ENCODE results near the gene CNTN5. TPM values are rescaled to one million over a fixed set of nuclear protein-coding genes. Genes with fewer than 3 reads are reported as not detected.

Gene CNTN5
- total RNA-seq, 2 experiments from 2014 or later = not detected

- Mint-ChIP-seq H3K27ac (no peak overlapping the region), H3K4me1 (no peaks in the 10 kb centered on the region), H3K9me3 (peaks cover 14% of the 10 kb centered on the region), H3K27me3 (no peaks in the 10 kb centered on the region), H3K4me3 (no peak overlapping the region), H3K36me3 (ENCODE audit: low read depth) (no peaks in the 10 kb centered on the region)
- CTCF ChIA-PET = no interaction called here
- POLR2A ChIA-PET = no interaction called here
- DNase-seq = no peak
Measured at GRCh38 chr11:99987821-99988470, 967.2 kb downstream of the CNTN5 start.

GRCh38 chr11:99988471-99988837 lies 967.7 kb downstream of the CNTN5 start:
- Mint-ChIP-seq H3K9me3 (peaks cover 14% of the 10 kb centered on the region), H3K4me3 (no peak overlapping the region), H3K4me1 (no peaks in the 10 kb centered on the region), H3K27ac (no peak overlapping the region), H3K36me3 (ENCODE audit: low read depth) (no peaks in the 10 kb centered on the region), H3K27me3 (no peaks in the 10 kb centered on the region)
- ChIA-PET POLR2A (no interaction called here), CTCF (no interaction called here)
- no peak for DNase-seq

GRCh38 chr11:100003985-100004384 lies 983.2 kb downstream of the CNTN5 start:
- no peak overlapping the region for H3K4me3 Mint-ChIP-seq
- no peak overlapping the region for H3K27ac Mint-ChIP-seq
- H3K4me1 Mint-ChIP-seq = no peaks in the 10 kb centered on the region
- POLR2A ChIA-PET = no interaction called here
- peaks cover 10% of the 10 kb centered on the region for H3K9me3 Mint-ChIP-seq
- CTCF ChIA-PET = no interaction called here
- no peaks in the 10 kb centered on the region for H3K36me3 Mint-ChIP-seq (ENCODE audit: low read depth)
- no peak for DNase-seq
- H3K27me3 Mint-ChIP-seq = no peaks in the 10 kb centered on the region

- no peaks in the 10 kb centered on the region for H3K36me3 Mint-ChIP-seq (ENCODE audit: low read depth)
- H3K9me3 Mint-ChIP-seq = peaks cover 10% of the 10 kb centered on the region
- H3K27ac Mint-ChIP-seq = no peak overlapping the region
- no peak for DNase-seq
- POLR2A ChIA-PET = no interaction called here
- no peak overlapping the region for H3K4me3 Mint-ChIP-seq
- H3K4me1 Mint-ChIP-seq = no peaks in the 10 kb centered on the region
- CTCF ChIA-PET = no interaction called here
- H3K27me3 Mint-ChIP-seq = no peaks in the 10 kb centered on the region
Measured at GRCh38 chr11:100004541-100004940, 983.8 kb downstream of the CNTN5 start.

GRCh38 chr11:100008417-100008816 lies 987.7 kb downstream of the CNTN5 start:
- H3K36me3 Mint-ChIP-seq (ENCODE audit: low read depth) = no peaks in the 10 kb centered on the region
- CTCF ChIA-PET = no interaction called here
- H3K9me3 Mint-ChIP-seq = peaks cover 7% of the 10 kb centered on the region
- H3K4me3 Mint-ChIP-seq = no peak overlapping the region
- no peak for DNase-seq
- H3K4me1 Mint-ChIP-seq = no peaks in the 10 kb centered on the region
- POLR2A ChIA-PET = no interaction called here
- no peak overlapping the region for H3K27ac Mint-ChIP-seq
- no peaks in the 10 kb centered on the region for H3K27me3 Mint-ChIP-seq

GRCh38 chr11:100009728-100010127 lies 989.0 kb downstream of the CNTN5 start:
- Mint-ChIP-seq H3K27ac (no peak overlapping the region), H3K9me3 (peaks cover 2% of the 10 kb centered on the region), H3K27me3 (no peaks in the 10 kb centered on the region), H3K36me3 (ENCODE audit: low read depth) (no peaks in the 10 kb centered on the region), H3K4me1 (no peaks in the 10 kb centered on the region), H3K4me3 (no peak overlapping the region)
- ChIA-PET POLR2A (no interaction called here), CTCF (no interaction called here)
- no peak for DNase-seq

- H3K4me3 Mint-ChIP-seq = no peak overlapping the region
- H3K4me1 Mint-ChIP-seq = no peaks in the 10 kb centered on the region
- no peak for DNase-seq
- POLR2A ChIA-PET = no interaction called here
- H3K27me3 Mint-ChIP-seq = no peaks in the 10 kb centered on the region
- no peaks in the 10 kb centered on the region for H3K36me3 Mint-ChIP-seq (ENCODE audit: low read depth)
- CTCF ChIA-PET = no interaction called here
- H3K27ac Mint-ChIP-seq = no peak overlapping the region
- H3K9me3 Mint-ChIP-seq = peaks cover 2% of the 10 kb centered on the region
Measured at GRCh38 chr11:100010393-100010792, 989.6 kb downstream of the CNTN5 start.

- Mint-ChIP-seq H3K9me3 (no peaks in the 10 kb centered on the region), H3K36me3 (ENCODE audit: low read depth) (no peaks in the 10 kb centered on the region), H3K27ac (no peak overlapping the region), H3K27me3 (no peaks in the 10 kb centered on the region), H3K4me1 (no peaks in the 10 kb centered on the region), H3K4me3 (no peak overlapping the region)
- POLR2A ChIA-PET = no interaction called here
- DNase-seq = no peak
- CTCF ChIA-PET = no interaction called here
Measured at GRCh38 chr11:100011697-100012096, 990.9 kb downstream of the CNTN5 start.

- POLR2A ChIA-PET = no interaction called here
Measured at GRCh38 chr11:100013011-100013410, 992.3 kb downstream of the CNTN5 start.

GRCh38 chr11:100031973-100032372 lies 1011.2 kb downstream of the CNTN5 start:
- no peaks in the 10 kb centered on the region for H3K36me3 Mint-ChIP-seq (ENCODE audit: low read depth)
- no peaks in the 10 kb centered on the region for H3K27me3 Mint-ChIP-seq
- no peak for DNase-seq
- H3K4me1 Mint-ChIP-seq = no peaks in the 10 kb centered on the region
- H3K4me3 Mint-ChIP-seq = no peak overlapping the region
- H3K9me3 Mint-ChIP-seq = no peaks in the 10 kb centered on the region
- POLR2A ChIA-PET = no interaction called here
- no peak overlapping the region for H3K27ac Mint-ChIP-seq
- CTCF ChIA-PET = no interaction called here

More at GRCh38 chr11:100013011-100013410, 992.3 kb downstream of the CNTN5 start:
- H3K27ac Mint-ChIP-seq = no peak overlapping the region
- H3K36me3 Mint-ChIP-seq (ENCODE audit: low read depth) = no peaks in the 10 kb centered on the region
- CTCF ChIA-PET = no interaction called here
- no peaks in the 10 kb centered on the region for H3K9me3 Mint-ChIP-seq
- no peaks in the 10 kb centered on the region for H3K27me3 Mint-ChIP-seq
- no peak overlapping the region for H3K4me3 Mint-ChIP-seq
- no peak for DNase-seq
- H3K4me1 Mint-ChIP-seq = no peaks in the 10 kb centered on the region

GRCh38 chr11:100061006-100061405 lies 1040.3 kb downstream of the CNTN5 start:
- DNase-seq = no peak
- H3K27me3 Mint-ChIP-seq = no peaks in the 10 kb centered on the region
- H3K27ac Mint-ChIP-seq = no peak overlapping the region
- ChIA-PET POLR2A (no interaction called here), CTCF (no interaction called here)
- H3K4me3 Mint-ChIP-seq = no peak overlapping the region
- H3K9me3 Mint-ChIP-seq = peaks cover 11% of the 10 kb centered on the region
- H3K36me3 Mint-ChIP-seq (ENCODE audit: low read depth) = no peaks in the 10 kb centered on the region
- no peaks in the 10 kb centered on the region for H3K4me1 Mint-ChIP-seq

GRCh38 chr11:100066399-100066798 lies 1045.7 kb downstream of the CNTN5 start:
- ChIA-PET POLR2A (no interaction called here), CTCF (no interaction called here)
- no peak for DNase-seq
- Mint-ChIP-seq H3K36me3 (ENCODE audit: low read depth) (no peaks in the 10 kb centered on the region), H3K4me3 (no peak overlapping the region), H3K4me1 (no peaks in the 10 kb centered on the region), H3K27me3 (no peaks in the 10 kb centered on the region), H3K27ac (no peak overlapping the region), H3K9me3 (peaks cover 5% of the 10 kb centered on the region)

GRCh38 chr11:100068116-100068515 lies 1047.4 kb downstream of the CNTN5 start:
- ChIA-PET POLR2A (no interaction called here), CTCF (no interaction called here)

GRCh38 chr11:100072131-100072530 lies 1051.4 kb downstream of the CNTN5 start:
- Mint-ChIP-seq H3K27me3 (no peaks in the 10 kb centered on the region), H3K4me3 (no peak overlapping the region), H3K9me3 (peaks cover 13% of the 10 kb centered on the region), H3K27ac (no peak overlapping the region), H3K4me1 (no peaks in the 10 kb centered on the region), H3K36me3 (ENCODE audit: low read depth) (no peaks in the 10 kb centered on the region)
- ChIA-PET POLR2A (no interaction called here), CTCF (no interaction called here)
- no peak for DNase-seq

More at GRCh38 chr11:100068116-100068515, 1047.4 kb downstream of the CNTN5 start:
- no peaks in the 10 kb centered on the region for H3K4me1 Mint-ChIP-seq
- H3K36me3 Mint-ChIP-seq (ENCODE audit: low read depth) = no peaks in the 10 kb centered on the region
- H3K4me3 Mint-ChIP-seq = no peak overlapping the region
- DNase-seq = no peak
- no peaks in the 10 kb centered on the region for H3K27me3 Mint-ChIP-seq
- H3K9me3 Mint-ChIP-seq = peaks cover 7% of the 10 kb centered on the region
- H3K27ac Mint-ChIP-seq = no peak overlapping the region

- H3K27ac Mint-ChIP-seq = no peak overlapping the region
- no peaks in the 10 kb centered on the region for H3K4me1 Mint-ChIP-seq
- no peaks in the 10 kb centered on the region for H3K27me3 Mint-ChIP-seq
- ChIA-PET POLR2A (no interaction called here), CTCF (no interaction called here)
- H3K4me3 Mint-ChIP-seq = no peak overlapping the region
- peaks cover 12% of the 10 kb centered on the region for H3K9me3 Mint-ChIP-seq
- H3K36me3 Mint-ChIP-seq (ENCODE audit: low read depth) = no peaks in the 10 kb centered on the region
- DNase-seq = no peak
Measured at GRCh38 chr11:100080381-100080780, 1059.6 kb downstream of the CNTN5 start.
